GM12878 (cell line): ENCODE data around the gene CPT1C. TPM values are rescaled to one million over a fixed set of nuclear protein-coding genes. Genes with fewer than 3 reads are reported as not detected.

Experiments used
- ATAC-seq: fragments of 200-7000 bp; cut with Tn5 transposase; 3 replicates; pipeline ENCODE4 v1.9.1; 2020; ENCODE audit warnings: mild to moderate bottlenecking, moderate library complexity
- Bru-seq: library from RNA; stranded (reverse); fragments of 400-500 nt; gene quantifications from one replicate; lab custom pipeline; 2021; lab: Mats Ljungman, UMichigan
- BruChase-seq, 2 experiments: library from RNA; stranded (reverse); fragments of 400-500 nt; gene quantifications; one replicate each; lab custom pipeline; 2021; lab: Mats Ljungman, UMichigan
- BruUV-seq: library from RNA; stranded (reverse); fragments of 400-500 nt; replicated peaks from 2 replicates; lab custom pipeline; 2021; lab: Mats Ljungman, UMichigan
- CTCF ChIA-PET: fragments of 300-600 bp; sonication (Branson Sonifier 250); formaldehyde crosslinking; extraction: SDS; loops from one replicate; lab custom pipeline; 2021; ENCODE audit warnings: inconsistent platforms; lab: Yijun Ruan, JAX
- POLR2A ChIA-PET: fragments of 350-600 bp; formaldehyde crosslinking; extraction: SDS; loops from one replicate; lab custom pipeline; 2021; ENCODE audit warnings: inconsistent platforms; lab: Charles Lee
- RAD21 ChIA-PET: fragments of 300-600 bp; sonication (Branson Sonifier 250); formaldehyde crosslinking; loops from one replicate; lab custom pipeline; 2023; ENCODE audit warnings: antibody characterized with exemption; ENCODE audit not compliant: unreplicated experiment; lab: Charles Lee
- SMC1A ChIA-PET: fragments of 300-600 bp; sonication (Branson Sonifier 250); formaldehyde crosslinking; loops from one replicate; lab custom pipeline; 2023; ENCODE audit not compliant: unreplicated experiment, uncharacterized antibody; lab: Charles Lee
- DNase-seq: peaks from one replicate; pipeline ENCODE4 v3.0.0-alpha.2; 2011; ENCODE audit warnings: low read depth, low spot score
- FAIRE-seq: peaks from 3 replicates; lab custom pipeline; 2011; peaks lifted over from hg19 to GRCh38; lab: Jason Lieb, UNC
- H2AFZ ChIP-seq: 2 replicates; pipeline ENCODE4 v1.6.0; 2011; ENCODE audit warnings: low read depth, low read length, control low read depth; ENCODE audit not compliant: control insufficient read depth
- H3K27ac ChIP-seq: 2 replicates; pipeline ENCODE4 v1.5.1; 2011; ENCODE audit warnings: control low read depth; ENCODE audit not compliant: control insufficient read depth, insufficient read depth
- H3K27me3 ChIP-seq, 2 experiments: replicated peaks in 1 of 2; 2 replicates each; pipeline versions ENCODE4 v1.6.0 to v1.6.1; 2011; ENCODE audit warnings: low read length in 1 of 2; ENCODE audit not compliant: control insufficient read depth in 2 of 2, insufficient read depth in 2 of 2
- H3K36me3 ChIP-seq, 2 experiments: 2 replicates each; pipeline ENCODE4 v1.5.1; 2011; ENCODE audit warnings: low read length in 1 of 2; ENCODE audit not compliant: control insufficient read depth in 2 of 2, insufficient read depth in 2 of 2
- H3K4me1 ChIP-seq: 2 replicates; pipeline ENCODE4 v1.6.1; 2011; ENCODE audit warnings: mild to moderate bottlenecking, low read length, moderate library complexity, mixed read lengths; ENCODE audit not compliant: control insufficient read depth, insufficient read depth
- H3K4me2 ChIP-seq: 2 replicates; pipeline ENCODE4 v1.6.0; 2011; ENCODE audit warnings: control low read depth; ENCODE audit not compliant: control insufficient read depth, insufficient read depth
- H3K4me3 ChIP-seq: fragments of 200-600 bp; sonication (generic); 2 replicates; pipeline ENCODE4 v1.5.1; 2016
- H3K79me2 ChIP-seq: 2 replicates; pipeline ENCODE4 v1.6.0; 2011; ENCODE audit warnings: low read length; ENCODE audit not compliant: control insufficient read depth, insufficient read depth
- H3K9ac ChIP-seq: 2 replicates; pipeline ENCODE4 v1.8.0; 2011; ENCODE audit warnings: low read length, control low read depth, mixed read lengths; ENCODE audit not compliant: control insufficient read depth, insufficient read depth
- H3K9me3 ChIP-seq: replicated peaks from 3 replicates; pipeline ENCODE4 v1.5.1; 2011; ENCODE audit warnings: mild to moderate bottlenecking, low read length; ENCODE audit not compliant: control insufficient read depth, insufficient read depth
- H4K20me1 ChIP-seq: 2 replicates; pipeline ENCODE4 v1.6.0; 2011; ENCODE audit not compliant: control insufficient read depth, insufficient read depth
- BCL11A ChIP-seq: IDR thresholded peaks from 2 replicates; pipeline ENCODE4 v1.6.1; 2011; ENCODE audit warnings: low read depth, low read length
- BCL3 ChIP-seq: IDR thresholded peaks from 2 replicates; pipeline ENCODE4 v1.6.1; 2011; ENCODE audit warnings: borderline replicate concordance, low read depth, mild to moderate bottlenecking, moderate library complexity, low read length; ENCODE audit not compliant: insufficient read depth, poor library complexity, severe bottlenecking
- CHD2 ChIP-seq: IDR thresholded peaks from 2 replicates; pipeline ENCODE4 v1.6.1; 2011; ENCODE audit warnings: low read depth, low read length, improper control_type of control experiment, borderline replicate concordance
- E2F4 ChIP-seq: IDR thresholded peaks from 2 replicates; pipeline ENCODE4 v1.6.1; 2012; ENCODE audit warnings: low read depth, low read length, improper control_type of control experiment
- ELK1 ChIP-seq: IDR thresholded peaks from 2 replicates; pipeline ENCODE4 v1.6.1; 2012; ENCODE audit warnings: low read depth, low read length, improper control_type of control experiment
- ESRRA ChIP-seq: IDR thresholded peaks from 2 replicates; pipeline ENCODE4 v1.6.1; 2012; ENCODE audit warnings: mild to moderate bottlenecking, low read length, improper control_type of control experiment
- IKZF2 ChIP-seq, 2 experiments: fragments of 450-650 bp; IDR thresholded peaks; 2 replicates each; pipeline ENCODE4 v1.6.1; 2017; ENCODE audit warnings: mild to moderate bottlenecking in 2 of 2, moderate library complexity in 2 of 2
- MAX ChIP-seq: IDR thresholded peaks from 2 replicates; pipeline ENCODE4 v1.6.1; 2012; ENCODE audit warnings: low read depth, low read length, improper control_type of control experiment
- MTA3 ChIP-seq: IDR thresholded peaks from 2 replicates; pipeline ENCODE4 v1.6.1; 2012; ENCODE audit warnings: low read length, inconsistent platforms, borderline replicate concordance
- PML ChIP-seq: IDR thresholded peaks from 2 replicates; pipeline ENCODE4 v1.6.1; 2012; ENCODE audit warnings: low read length, inconsistent platforms
- POLR2A ChIP-seq: IDR thresholded peaks from 2 replicates; pipeline ENCODE4 v1.6.1; 2011; ENCODE audit warnings: low read depth, mild to moderate bottlenecking, low read length
- POLR2AphosphoS2 ChIP-seq: IDR thresholded peaks from 2 replicates; pipeline ENCODE4 v1.6.1; 2011; ENCODE audit warnings: low read depth, mild to moderate bottlenecking, low read length, improper control_type of control experiment, moderate library complexity
- SIX5 ChIP-seq: IDR thresholded peaks from 2 replicates; pipeline ENCODE4 v1.6.1; 2011; ENCODE audit warnings: mild to moderate bottlenecking, low read depth, low read length, moderate library complexity; ENCODE audit not compliant: severe bottlenecking
- YBX1 ChIP-seq: fragments of 450-650 bp; IDR thresholded peaks from 2 replicates; pipeline ENCODE4 v1.6.1; 2016; ENCODE audit warnings: antibody characterized with exemption
- WGBS: methylation state at CpG from one replicate; pipeline ENCODE4 v1.1.6; 2016; ENCODE audit warnings: low lambda C conversion rate; ENCODE audit not compliant: insufficient replicate concordance, insufficient coverage; ENCODE audit errors: missing lambda C conversion rate; 5-methylcytosine and 5-hydroxymethylcytosine counted together
- in situ Hi-C: fragments of 300-500 bp; cut with MboI; formaldehyde crosslinking; loops from 9 replicates; pipeline ENCODE4 v1.14.3; 2018; ENCODE audit warnings: mixed read lengths
- intact Hi-C: fragments of 100-400 bp; cut with micrococcal nuclease; formaldehyde crosslinking; loops from one replicate; pipeline ENCODE4 v1.14.2; 2022; ENCODE audit not compliant: unreplicated experiment
- long read RNA-seq, 2 experiments: library from polyadenylated mRNA; unstranded; transcript quantifications; one replicate each; pipeline ENCODE4 v2.0.0, GENCODE V29; 2019 to 2020
- polyA minus RNA-seq, 3 experiments: library from RNA; depleted of rRNA, polyadenylated mRNA; stranded (reverse); fragments of >200 nt; gene quantifications; 2 replicates each; pipeline ENCODE4 v1.2.3, GENCODE V29; 2011
- polyA plus RNA-seq, 11 experiments: library from polyadenylated mRNA; depleted of rRNA in 4 of 11; unstranded in 6 of 11; stranded (reverse) in 5 of 11; fragments of >200 nt; fragmentation: Nextera tagmentation in 4 of 11; fragmentation: Illumina TruSeq in 1 of 11; extraction: Ambion mirVana in 4 of 11; extraction: Trizol in 1 of 11; gene quantifications; 1 replicate in 1 of 11; 2 replicates in 10 of 11; pipeline versions ENCODE4 v1.2.1 to v1.2.3, GENCODE V29; 2011 to 2016; ENCODE audit warnings: inconsistent platforms in 2 of 11, missing spikeins in 2 of 11, low read depth in 1 of 11
- total RNA-seq, 4 experiments: library from RNA; depleted of rRNA in 3 of 4; stranded (reverse); fragments of >200 nt in 3 of 4; fragmentation: Illumina TruSeq in 1 of 4; extraction: Trizol in 1 of 4; gene quantifications; 2 replicates each; pipeline versions ENCODE4 v1.2.1 to v1.2.3, GENCODE V29; 2013 to 2021

The CPT1C gene
- 0.27 TPM in 1 of 2 replicates, not detected in the other for total RNA-seq (2013; cell fraction: nucleolus; rRNA removed)
- total RNA-seq (2014; rRNA removed) (0.54 and 0.56 TPM in 2 replicates), total RNA-seq (2014; rRNA removed; fragmentation: Illumina TruSeq; extraction: Trizol) (0.04 TPM in 1 of 2 replicates, not detected in the other), total RNA-seq (2021) (0.21 and 0.80 TPM in 2 replicates), polyA plus RNA-seq (2011; rRNA removed) (not detected in 2 replicates), polyA plus RNA-seq (2014; fragmentation: Illumina TruSeq; extraction: Trizol) (0.26 and 0.71 TPM in 2 replicates), polyA plus RNA-seq (2014; fragmentation: Nextera tagmentation; extraction: Ambion mirVana) (not detected), polyA plus RNA-seq (2014; rRNA removed) (0.29 and 0.57 TPM in 2 replicates), polyA plus RNA-seq (2016; fragmentation: Nextera tagmentation; extraction: Ambion mirVana) (under 1 TPM; 0.20 to 0.21 TPM), polyA minus RNA-seq (2011; rRNA and poly(A)+ RNA removed) (0.41 TPM in 1 of 2 replicates, not detected in the other), Bru-seq, nascent RNA (percentile 16 among the genes with signal in this experiment), BruChase-seq, experiment 1, labeled RNA remaining after a 6-hour chase (percentile 24 among the genes with signal in this experiment), BruChase-seq, experiment 2, labeled RNA remaining after a 2-hour chase (percentile 24 among the genes with signal in this experiment)
- polyA plus RNA-seq (2011; ENCODE audit: low read depth), result not detected
- polyA plus RNA-seq (2011; cell fraction: cytosol; rRNA removed), result 0.12 TPM in 1 of 2 replicates, not detected in the other
- polyA plus RNA-seq (2011; cell fraction: nucleus; rRNA removed), result 1.0 and 1.4 TPM in 2 replicates
- 0.11 and 0.38 TPM in 2 replicates for polyA plus RNA-seq (2012)
- not detected in 2 replicates for polyA minus RNA-seq (2011; cell fraction: cytosol; rRNA and poly(A)+ RNA removed)
- polyA minus RNA-seq (2011; cell fraction: nucleus; rRNA and poly(A)+ RNA removed), result not detected in 2 replicates
- long read RNA-seq, experiment 1, result 0 reads
- long read RNA-seq, experiment 2, result 0 reads

- Histone ChIP-seq H3K9me3 (no peaks in the 10 kb centered on the region; the same call in 2 of the 3 replicates), H3K4me2 (no peak within 1 kb of the TSS), H3K27me3 (no peaks in the 10 kb centered on the region; a peak in 1 of 4 replicates), H3K36me3 (peaks cover 4 to 22% of the 10 kb centered on the region in 2 experiments; a peak in 3 of 4 replicates), H3K9ac (no peak within 1 kb of the TSS), H3K4me1 (peaks cover 8% of the 10 kb centered on the region), H4K20me1 (peaks cover 4% of the 10 kb centered on the region; the same call in 1 of the 2 replicates), H2AFZ (no peak within 1 kb of the TSS), H3K4me3 (0 out of 2 replicates have a peak within 1 kb of the TSS, but pooled peaks have one; percentile 16), H3K79me2 (no peaks in the 10 kb centered on the region), H3K27ac (no peak within 1 kb of the TSS)
- DNase-seq (no peak), ATAC-seq (no peak; the same call in 2 of the 3 replicates), FAIRE-seq (no peak)
- ChIA-PET SMC1A (no interaction called here), POLR2A (no interaction called here), CTCF (interaction anchor here (1.2 kb wide), 1 partner anchor 120 kb away, joined by 3 read pairs; no protein-coding TSS in a partner anchor), RAD21 (no interaction called here)
- 18% methylated on average over 33 of the region's 38 CpGs for WGBS
- no TSS peak for BruUV-seq
- in situ Hi-C loops (no loop called here), intact Hi-C loops (no loop called here)
- 0 out of 2 replicates have a peak, but pooled peaks have one; percentile 19 for TF ChIP-seq PML
- TF ChIP-seq MTA3, result 0 out of 2 replicates have a peak, but pooled peaks have one; percentile 47
- no peak for TF ChIP-seq ESRRA
- TF ChIP-seq BCL3, result peak; percentile 26
- TF ChIP-seq ELK1, result no peak
- no peak for TF ChIP-seq E2F4
- no peak for TF ChIP-seq YBX1
- no peak for TF ChIP-seq CHD2
- no peak for TF ChIP-seq IKZF2 (IDR thresholded peaks at IDR 0.05)
- TF ChIP-seq POLR2A, result peak; percentile 45; the same call in 1 of the 2 replicates
- 0 out of 2 replicates have a peak, but pooled peaks have one; percentile 2 for TF ChIP-seq POLR2AphosphoS2
- no peak for TF ChIP-seq SIX5
- TF ChIP-seq MAX, result no peak
- 0 out of 2 replicates have a peak, but pooled peaks have one; percentile 0 for TF ChIP-seq BCL11A
Observed at GRCh38 chr19:49690656-49691242, at the start of gene CPT1C. Gene CPT1C, plus strand, starts transcription at chr19:49691116. Its CDS starts 1,137 bp downstream, at chr19:49692253.
